ENCODE results near the gene LAPTM4A.
"Not testable (repeated sequence)": the region's sequence is repeated elsewhere in the genome, so short reads cannot be mapped to it uniquely, and the experiment has no call there.

LAPTM4A gene

GRCh38 chr2:20074901-20075300 is 23.5 kb upstream of the LAPTM4A start:
- DNase-seq: no peak

- not testable (repeated sequence) for DNase-seq
These were observed 22.7 kb upstream of the LAPTM4A start for GRCh38 chr2:20074046-20074648.

GRCh38 chr2:20073460-20073859 is 22.0 kb upstream of the LAPTM4A start:
- DNase-seq: no peak

GRCh38 chr2:20072436-20073158 is 21.2 kb upstream of the LAPTM4A start:
- no peak for DNase-seq

- peak; percentile 97 for DNase-seq
These were observed 20.3 kb upstream of the LAPTM4A start for GRCh38 chr2:20071397-20072383.

GRCh38 chr2:20069756-20070155 is 18.3 kb upstream of the LAPTM4A start:
- DNase-seq: no peak

GRCh38 chr2:20067992-20068584 is 16.7 kb upstream of the LAPTM4A start:
- DNase-seq: peak; percentile 97

- DNase-seq: peak; percentile 54
These were observed 14.6 kb upstream of the LAPTM4A start for GRCh38 chr2:20065885-20066602.

GRCh38 chr2:20064841-20065240 is 13.4 kb upstream of the LAPTM4A start:
- DNase-seq: no peak

GRCh38 chr2:20064421-20064820 is 13.0 kb upstream of the LAPTM4A start:
- DNase-seq: no peak

- DNase-seq: peak; percentile 96
These were observed 11.5 kb upstream of the LAPTM4A start for GRCh38 chr2:20062615-20063545.

GRCh38 chr2:20061940-20062339 is 10.5 kb upstream of the LAPTM4A start:
- DNase-seq: no peak

- DNase-seq: peak; percentile 81
These were observed 10.0 kb upstream of the LAPTM4A start for GRCh38 chr2:20061476-20061875.

- DNase-seq: no peak
These were observed 8.7 kb upstream of the LAPTM4A start for GRCh38 chr2:20060106-20060505.

GRCh38 chr2:20057268-20057667 is 5.8 kb upstream of the LAPTM4A start:
- DNase-seq: no peak

GRCh38 chr2:20054931-20055330 is 3.5 kb upstream of the LAPTM4A start:
- DNase-seq: no peak

- DNase-seq: no peak
These were observed 2.7 kb upstream of the LAPTM4A start for GRCh38 chr2:20054119-20054518.

GRCh38 chr2:20052861-20053281 is 1.4 kb upstream of the LAPTM4A start:
- DNase-seq: peak; percentile 73

GRCh38 chr2:20052229-20052851 is 912 bp upstream of the LAPTM4A start:
- no peak for DNase-seq

- DNase-seq: peak; percentile 65
These were observed 539 bp downstream of the LAPTM4A start for GRCh38 chr2:20050646-20051531.
